Erythroblast (primary cell): ENCODE measurements around the gene PDZRN3.

Source experiments
- GATA1 ChIP-seq: IDR thresholded peaks from 2 replicates; pipeline ENCODE4 v1.6.1; 2011; ENCODE audit warnings: low read depth, mild to moderate bottlenecking, control low read depth, low read length, moderate library complexity
- POLR2A ChIP-seq: IDR thresholded peaks from 2 replicates; pipeline ENCODE4 v1.6.1; 2011; ENCODE audit warnings: mild to moderate bottlenecking, low read length

GRCh38 chr3:73653877-73654276 lies 29.1 kb upstream of the PDZRN3 start:
- TF ChIP-seq POLR2A (no peak), GATA1 (no peak)
